Right lobe of liver (tissue), 6 donors: ENCODE measurements around the gene SBF1. TPM values are rescaled to one million over a fixed set of nuclear protein-coding genes. Genes with fewer than 3 reads are reported as not detected.

Experiments
- ATAC-seq, 4 donors: fragments of 200-7000 bp; cut with Tn5 transposase; one replicate each; pipeline ENCODE4 v1.9.1; 2020; ENCODE audit warnings: mild to moderate bottlenecking in 4 of 4, moderate library complexity in 4 of 4
- DNase-seq, 3 donors: peaks; one replicate each; pipeline ENCODE4 v3.0.0-alpha.2; 2020
- H3K27ac ChIP-seq, 3 donors: fragments of 200-600 bp; one replicate each; pipeline ENCODE4 v1.8.0; 2022
- H3K27me3 ChIP-seq, 2 donors: fragments of 200-600 bp; one replicate each; pipeline ENCODE4 v1.8.0; 2022
- H3K36me3 ChIP-seq, 4 donors: fragments of 200-600 bp; sonication (generic) in 1 of 4; one replicate each; pipeline versions ENCODE4 v1.5.1 to v1.8.0; 2017 to 2022; ENCODE audit warnings: control low read depth in 1 of 4
- H3K4me1 ChIP-seq, 4 donors: fragments of 200-600 bp; sonication (generic) in 1 of 4; one replicate each; pipeline versions ENCODE4 v1.5.1 to v1.8.0; 2017 to 2022; ENCODE audit warnings: control low read depth in 1 of 4
- H3K4me3 ChIP-seq, 3 donors: fragments of 200-600 bp; one replicate each; pipeline ENCODE4 v1.8.0; 2022
- H3K9me3 ChIP-seq, 4 donors: fragments of 200-600 bp; sonication (generic) in 1 of 4; one replicate each; pipeline versions ENCODE4 v1.5.1 to v1.8.0; 2017 to 2022; ENCODE audit warnings: control low read depth in 1 of 4
- CTCF ChIP-seq, 4 donors: fragments of 200-600 bp in 3 of 4; fragments of 450-650 bp in 1 of 4; IDR thresholded peaks; one replicate each; pipeline versions ENCODE4 v1.5.1 to v1.8.0; 2016 to 2022; ENCODE audit warnings: antibody characterized with exemption in 4 of 4, mild to moderate bottlenecking in 2 of 4
- POLR2A ChIP-seq: fragments of 450-650 bp; IDR thresholded peaks from one replicate; pipeline ENCODE4 v1.6.1; 2017; ENCODE audit warnings: antibody characterized with exemption, mild to moderate bottlenecking
- WGBS: methylation state at CpG from one replicate; pipeline ENCODE4 v1.1.6; 2018; ENCODE audit warnings: low coverage, low lambda C conversion rate; ENCODE audit not compliant: insufficient coverage; ENCODE audit errors: missing lambda C conversion rate; 5-methylcytosine and 5-hydroxymethylcytosine counted together
- intact Hi-C, 2 donors: fragments of 100-400 bp; cut with DNase I; formaldehyde crosslinking; loops; one replicate each; pipeline versions ENCODE4 v1.11.2 to v1.14.1; 2022
- total RNA-seq, 6 experiments: library from RNA; depleted of rRNA in 2 of 6; stranded (reverse); fragments of >200 nt in 2 of 6; fragmentation: NEBNext Ultra II Directional in 3 of 6; extraction: Animal tissue kit (Norgen Biotek cat#: 25700) in 3 of 6; gene quantifications; one replicate each; pipeline versions ENCODE4 v1.1.0 to v1.2.4, GENCODE V29; 2016 to 2023
- donor health status: DM: no; HTN: yes; CAD: no.
- donor health status: DM: no; HTN: no; CAD: no.
- donor health status: DM: no; HTN: no; CAD: no.
- donor health status: DM: no; HTN: yes; CAD: no.
- donor health status: DM: no; HTN: yes; CAD: no.

SBF1 gene
- total RNA-seq, 6 experiments from 2014 or later: 18.3 to 28.9 (median 22.8) TPM

GRCh38 chr22:50471962-50472361 is 2.9 kb downstream of the SBF1 start:
- peaks cover 0 to 11% (median 4%) of the 10 kb centered on the region in 4 donors for H3K36me3 ChIP-seq
- TF ChIP-seq POLR2A: no peak
- TF ChIP-seq CTCF (IDR thresholded peaks at IDR 0.05): no peak
- H3K27ac ChIP-seq: no peak overlapping the region
- ATAC-seq (no peak), DNase-seq (no peak)
- H3K27me3 ChIP-seq: no peaks in the 10 kb centered on the region
- peaks cover 0 to 17% (median 4%) of the 10 kb centered on the region in 4 donors for H3K4me1 ChIP-seq
- H3K4me3 ChIP-seq: no peak overlapping the region
- H3K9me3 ChIP-seq: no peaks in the 10 kb centered on the region
- whole genome bisulfite sequencing: 60% methylated on average over 2 of the region's 5 CpGs
- intact Hi-C loops: no loop called here

- 90% methylated on average over 4 of the region's 21 CpGs for WGBS
- TF ChIP-seq CTCF (IDR thresholded peaks at IDR 0.05): no peak
- no peak for TF ChIP-seq POLR2A
- H3K9me3 ChIP-seq: no peaks in the 10 kb centered on the region
- peaks cover 0 to 17% (median 4%) of the 10 kb centered on the region in 4 donors for H3K4me1 ChIP-seq
- DNase-seq (no peak), ATAC-seq (no peak)
- H3K36me3 ChIP-seq: peaks cover 0 to 17% (median 7%) of the 10 kb centered on the region in 4 donors
- H3K4me3 ChIP-seq: no peak overlapping the region
- H3K27me3 ChIP-seq: no peaks in the 10 kb centered on the region
- H3K27ac ChIP-seq: no peak overlapping the region
- intact Hi-C loops: no loop called here
These were observed 3.5 kb downstream of the SBF1 start for GRCh38 chr22:50471197-50471847.

- no peak overlapping the region for H3K27ac ChIP-seq
- WGBS: 80% methylated on average over 3 of the region's 6 CpGs
- no peak for ATAC-seq
These were observed 4.3 kb downstream of the SBF1 start for GRCh38 chr22:50470491-50470890.

DNA sequence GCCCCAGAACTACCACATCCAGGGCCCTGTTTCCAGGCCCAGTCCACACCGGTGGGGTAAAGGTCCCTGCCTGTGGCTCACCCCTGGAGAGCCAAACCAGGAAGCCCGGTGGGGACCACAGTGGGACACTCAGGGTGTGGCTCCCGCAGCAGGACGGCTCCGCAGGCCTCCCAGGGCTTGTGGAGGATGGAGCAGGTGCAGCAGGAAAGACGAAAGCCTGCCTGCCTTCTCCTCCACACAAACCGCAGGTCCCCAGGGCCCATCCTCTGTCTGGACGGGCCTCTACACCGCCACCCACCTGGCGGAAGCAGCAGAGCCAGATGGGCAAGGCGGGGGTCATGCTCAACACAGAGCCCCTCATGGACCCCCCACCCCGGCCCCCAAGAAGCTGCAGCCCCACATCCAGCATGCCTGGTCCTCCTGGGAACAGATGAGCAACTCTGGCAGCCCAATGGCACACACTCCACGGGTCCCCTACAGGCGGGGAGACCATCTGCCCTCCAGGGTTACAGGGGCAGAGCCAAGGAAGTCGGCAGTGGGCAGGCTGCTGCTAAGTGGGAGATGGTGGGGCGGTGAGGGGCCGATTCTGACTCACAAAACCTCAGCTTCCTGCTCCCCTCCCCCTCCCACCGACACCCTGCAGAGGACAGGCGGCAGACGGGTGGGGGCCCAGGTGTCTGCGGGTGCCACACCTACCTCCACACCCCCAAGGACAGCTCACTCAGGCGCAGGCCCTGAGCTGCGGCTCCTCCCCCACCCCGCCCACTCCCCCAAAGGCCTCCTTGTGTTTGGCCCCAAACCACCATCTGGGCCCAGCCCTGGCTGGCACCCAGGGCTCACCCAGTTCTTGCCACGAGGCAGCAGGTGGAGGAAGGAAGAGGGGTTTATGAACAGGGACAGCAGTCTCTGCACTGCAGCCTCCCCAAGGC is 5.2 kb downstream of the SBF1 start:
- 20% methylated on average over 1 of the region's 25 CpGs for WGBS
- ATAC-seq (peak; percentile 19 to 56 (median 36)), DNase-seq (no peak)
- H3K4me1 ChIP-seq: peaks cover 0 to 8% (median 4%) of the 10 kb centered on the region in 4 donors
- H3K9me3 ChIP-seq: no peaks in the 10 kb centered on the region
- no peak overlapping the region for H3K27ac ChIP-seq
- TF ChIP-seq CTCF (IDR thresholded peaks at IDR 0.05): no peak
- TF ChIP-seq POLR2A: no peak
- intact Hi-C loops: no loop called here
- peaks cover 0 to 31% (median 17%) of the 10 kb centered on the region in 4 donors for H3K36me3 ChIP-seq
- no peaks in the 10 kb centered on the region for H3K27me3 ChIP-seq
- H3K4me3 ChIP-seq: no peak overlapping the region

More at GRCh38 chr22:50470491-50470890, 4.3 kb downstream of the SBF1 start:
- intact Hi-C loops: no loop called here
- H3K4me1 ChIP-seq: peaks cover 0 to 13% (median 4%) of the 10 kb centered on the region in 4 donors
- peaks cover 0 to 26% (median 13%) of the 10 kb centered on the region in 4 donors for H3K36me3 ChIP-seq
- no peaks in the 10 kb centered on the region for H3K9me3 ChIP-seq
- no peak overlapping the region for H3K4me3 ChIP-seq
- no peak for TF ChIP-seq POLR2A
- TF ChIP-seq CTCF (IDR thresholded peaks at IDR 0.05): no peak
- H3K27me3 ChIP-seq: no peaks in the 10 kb centered on the region
- DNase-seq: no peak
